Fibroblast of the aortic adventitia (primary cell): ENCODE results near the gene SLC39A1. TPM values are rescaled to one million over a fixed set of nuclear protein-coding genes. Genes with fewer than 3 reads are reported as not detected.

Experiments used
- small RNA-seq: library from RNA; depleted of rRNA; stranded (forward); fragments of <200 nt; gene quantifications from one replicate; pipeline ENCODE3, GENCODE V24; 2012
- total RNA-seq: library from RNA; depleted of rRNA; stranded (reverse); fragments of >200 nt; gene quantifications from 2 replicates; pipeline ENCODE4 v1.2.3, GENCODE V29; 2012; ENCODE audit warnings: low replicate concordance

SLC39A1 gene
- total RNA-seq, 1 donor: 85.9 TPM

Small RNA genes lying within 50 kb of the gene (small RNA-seq; reads per million reads assigned to genes)
- not detected for gene MIR6737

Other genes with a start within 250 kb of the SLC39A1 start
- gene INTS3, start 235.5 kb downstream of the SLC39A1 start, total RNA-seq: 49.0 and 55.8 TPM in 2 replicates
- 11.5 and 113 TPM in 2 replicates for gene SLC27A3, start 188.1 kb downstream of the SLC39A1 start, total RNA-seq
- 8.0 and 11.3 TPM in 2 replicates for gene GATAD2B, start 40.6 kb downstream of the SLC39A1 start, total RNA-seq
- gene DENND4B, start 16.8 kb downstream of the SLC39A1 start, total RNA-seq: 14.9 and 23.2 TPM in 2 replicates
- gene CRTC2, start 4.9 kb downstream of the SLC39A1 start, total RNA-seq: 6.6 and 8.6 TPM in 2 replicates
- gene CREB3L4, start 4.4 kb upstream of the SLC39A1 start, total RNA-seq: 3.3 and 5.9 TPM in 2 replicates
- gene JTB, start 14.1 kb upstream of the SLC39A1 start, total RNA-seq: 73.9 and 132 TPM in 2 replicates
- 103 and 308 TPM in 2 replicates for gene RAB13, start 22.8 kb upstream of the SLC39A1 start, total RNA-seq
- gene RPS27, start 27.2 kb upstream of the SLC39A1 start, total RNA-seq: 442 and 2,665 TPM in 2 replicates
- 0.09 TPM in 1 of 2 replicates, not detected in the other for gene NUP210L, start 191.5 kb upstream of the SLC39A1 start, total RNA-seq
- 427 and 649 TPM in 2 replicates for gene TPM3, start 228.6 kb upstream of the SLC39A1 start, total RNA-seq
- not detected in 2 replicates for gene CFAP141, start 242.8 kb upstream of the SLC39A1 start, total RNA-seq